GM19238 (cell line): ENCODE measurements around the gene WNT6.
A peak's percentile ranks its signal among the peaks of the same experiment; 100 is the strongest.

ENCODE experiments used
- DNase-seq: peaks from one replicate; pipeline ENCODE4 v3.0.0; 2011; ENCODE audit warnings: low spot score; ENCODE audit not compliant: insufficient read length

The WNT6 gene

GRCh38 chr2:218892693-218893348 is 33.2 kb downstream of the WNT6 start:
- no peak for DNase-seq

- no peak for DNase-seq
Observed at GRCh38 chr2:218893349-218894150, 33.9 kb downstream of the WNT6 start.

GRCh38 chr2:218894151-218894879 is 34.7 kb downstream of the WNT6 start:
- DNase-seq = no peak

- no peak for DNase-seq
Observed at GRCh38 chr2:218894880-218895157, 35.2 kb downstream of the WNT6 start.

- no peak for DNase-seq
Observed at GRCh38 chr2:218895326-218895725, 35.7 kb downstream of the WNT6 start.

GRCh38 chr2:218895759-218896500 is 36.3 kb downstream of the WNT6 start:
- no peak for DNase-seq

GRCh38 chr2:218896501-218897393 is 37.1 kb downstream of the WNT6 start:
- peak; percentile 88 for DNase-seq

GRCh38 chr2:218897394-218898108 is 37.9 kb downstream of the WNT6 start:
- DNase-seq = no peak

GRCh38 chr2:218898109-218898878 is 38.7 kb downstream of the WNT6 start:
- peak; percentile 78 for DNase-seq

GRCh38 chr2:218899147-218899546 is 39.5 kb downstream of the WNT6 start:
- DNase-seq = no peak

GRCh38 chr2:218902427-218902826 is 42.8 kb downstream of the WNT6 start:
- DNase-seq = no peak

- no peak for DNase-seq
Observed at GRCh38 chr2:218904176-218904575, 44.6 kb downstream of the WNT6 start.

- peak; percentile 77 for DNase-seq
Observed at GRCh38 chr2:218908721-218909619, 49.4 kb downstream of the WNT6 start.

- DNase-seq = no peak
Observed at GRCh38 chr2:218910741-218911140, 51.1 kb downstream of the WNT6 start.

- DNase-seq = no peak
Observed at GRCh38 chr2:218920504-218920903, 60.9 kb downstream of the WNT6 start.
